HepG2 (cell line): ENCODE data around the gene ARTN. TPM values are rescaled to one million over a fixed set of nuclear protein-coding genes. Genes with fewer than 3 reads are reported as not detected.

Experiments
- CENPX ChIP-seq: sonication (generic); formaldehyde crosslinking; IDR thresholded peaks from 2 replicates; pipeline ENCODE4 v1.9.0; 2021; ENCODE audit warnings: mild to moderate bottlenecking, missing genetic modification reagents, moderate library complexity
- ETV6 ChIP-seq: sonication (generic); formaldehyde crosslinking; conservative IDR thresholded peaks from 2 replicates; pipeline ENCODE4 v1.4.0; 2020; ENCODE audit warnings: missing genetic modification reagents
- FOXA1 ChIP-seq, 2 experiments: fragments of 450-650 bp in 1 of 2; sonication (generic) in 1 of 2; formaldehyde crosslinking in 1 of 2; IDR thresholded peaks; 2 replicates each; pipeline versions ENCODE4 v1.4.0 to v1.6.1; 2016 to 2020; ENCODE audit warnings: missing genetic modification reagents in 1 of 2
- HOXA9 ChIP-seq: sonication (generic); formaldehyde crosslinking; IDR thresholded peaks from 2 replicates; pipeline ENCODE4 v1.8.1; 2022; ENCODE audit warnings: missing genetic modification reagents, mild to moderate bottlenecking, moderate library complexity, borderline replicate concordance
- KDM2A ChIP-seq: sonication (generic); formaldehyde crosslinking; IDR thresholded peaks from 2 replicates; pipeline ENCODE4 v1.4.0; 2020; ENCODE audit warnings: low read depth, missing genetic modification reagents, borderline replicate concordance
- MTA1 ChIP-seq: sonication (generic); formaldehyde crosslinking; IDR thresholded peaks from 2 replicates; pipeline ENCODE4 v1.4.0; 2020; ENCODE audit warnings: missing genetic modification reagents, mild to moderate bottlenecking, borderline replicate concordance
- MXI1 ChIP-seq: IDR thresholded peaks from 3 replicates; pipeline ENCODE4 v1.6.1; 2012; ENCODE audit warnings: low read depth, low read length, inconsistent platforms, borderline replicate concordance
- MYC ChIP-seq: sonication (generic); formaldehyde crosslinking; IDR thresholded peaks from 2 replicates; pipeline ENCODE4 v1.9.0; 2021; ENCODE audit warnings: missing genetic modification reagents, borderline replicate concordance
- RBM39 ChIP-seq: fragments of 200-400 bp; formaldehyde crosslinking; IDR thresholded peaks from one replicate; pipeline ENCODE4 v1.6.1; 2018; ENCODE audit warnings: antibody characterized with exemption, mild to moderate bottlenecking, low read depth, low read length; ENCODE audit not compliant: poor library complexity, severe bottlenecking
- SNAI1 ChIP-seq: sonication (generic); formaldehyde crosslinking; IDR thresholded peaks from 2 replicates; pipeline ENCODE4 v1.5.0; 2020; ENCODE audit warnings: mild to moderate bottlenecking, missing genetic modification reagents, borderline replicate concordance
- XBP1 ChIP-seq: sonication (generic); formaldehyde crosslinking; IDR thresholded peaks from 2 replicates; pipeline ENCODE4 v1.5.0; 2020; ENCODE audit warnings: missing genetic modification reagents
- ZFP62 ChIP-seq: sonication (generic); formaldehyde crosslinking; IDR thresholded peaks from 2 replicates; pipeline ENCODE4 v1.4.0; 2020; ENCODE audit warnings: missing genetic modification reagents
- ZNF12 ChIP-seq: sonication (generic); formaldehyde crosslinking; IDR thresholded peaks from 2 replicates; pipeline ENCODE4 v1.5.0; 2020; ENCODE audit warnings: missing genetic modification reagents
- ZNF468 ChIP-seq: sonication (generic); formaldehyde crosslinking; IDR thresholded peaks from 2 replicates; pipeline ENCODE4 v1.8.0; 2022; ENCODE audit warnings: mild to moderate bottlenecking, moderate library complexity, missing genetic modification reagents
- ZNF569 ChIP-seq: sonication (generic); formaldehyde crosslinking; IDR thresholded peaks from 2 replicates; pipeline ENCODE4 v1.5.0; 2020; ENCODE audit warnings: mild to moderate bottlenecking, missing genetic modification reagents, moderate library complexity, borderline replicate concordance
- ZNF766 ChIP-seq: sonication (generic); formaldehyde crosslinking; IDR thresholded peaks from 2 replicates; pipeline ENCODE4 v1.5.0; 2020; ENCODE audit warnings: missing genetic modification reagents, borderline replicate concordance
- polyA plus RNA-seq, 8 experiments: library from polyadenylated mRNA; depleted of rRNA in 3 of 8; stranded (reverse) in 7 of 8; unstranded in 1 of 8; fragments of >200 nt; fragmentation: Illumina TruSeq in 4 of 8; extraction: Trizol in 4 of 8; gene quantifications; 2 replicates each; pipeline versions ENCODE4 v1.2.1 to v1.2.3, GENCODE V29; 2011 to 2016; ENCODE audit warnings: low read depth in 4 of 8, missing spikeins in 1 of 8, mixed read lengths in 1 of 8; ENCODE audit not compliant: insufficient read depth in 1 of 8
- total RNA-seq, 5 experiments: library from RNA; depleted of rRNA; stranded (reverse); fragments of >200 nt; fragmentation: Illumina TruSeq; extraction: Trizol; gene quantifications; 2 replicates each; pipeline ENCODE4 v1.2.3, GENCODE V29; 2016; ENCODE audit warnings: low read depth in 1 of 5
- TF ChIP-seq, protein P1 (sequence below): sonication (generic); formaldehyde crosslinking; IDR thresholded peaks from 2 replicates; pipeline ENCODE4 v1.4.0; 2020; ENCODE audit warnings: missing genetic modification reagents
- TF ChIP-seq, protein P2 (sequence below): sonication (generic); formaldehyde crosslinking; IDR thresholded peaks from 2 replicates; pipeline ENCODE4 v1.8.0; 2022; ENCODE audit warnings: missing genetic modification reagents, low read depth, mild to moderate bottlenecking, borderline replicate concordance
- TF ChIP-seq, protein P3 (sequence below): sonication (generic); formaldehyde crosslinking; IDR thresholded peaks from 2 replicates; pipeline ENCODE4 v1.5.0; 2020; ENCODE audit warnings: mild to moderate bottlenecking, low read depth, missing genetic modification reagents, borderline replicate concordance
- TF ChIP-seq, protein P4 (sequence below): sonication (generic); formaldehyde crosslinking; IDR thresholded peaks from 2 replicates; pipeline ENCODE4 v1.8.1; 2023; ENCODE audit warnings: mild to moderate bottlenecking, missing genetic modification reagents, borderline replicate concordance
- TF ChIP-seq, protein P5 (sequence below): sonication (generic); formaldehyde crosslinking; IDR thresholded peaks from 2 replicates; pipeline ENCODE4 v1.5.0; 2020; ENCODE audit warnings: mild to moderate bottlenecking, missing genetic modification reagents
- TF ChIP-seq, protein P6 (sequence below): sonication (generic); formaldehyde crosslinking; IDR thresholded peaks from 2 replicates; pipeline ENCODE4 v1.5.1; 2020; ENCODE audit warnings: mild to moderate bottlenecking, moderate library complexity, missing genetic modification reagents

Gene ARTN
- total and polyA plus RNA-seq, 2 of the 13 experiments (the other 11 are each of a cell fraction or from before 2014, with no cell fraction given), result 0.11 to 0.62 TPM

DNA sequence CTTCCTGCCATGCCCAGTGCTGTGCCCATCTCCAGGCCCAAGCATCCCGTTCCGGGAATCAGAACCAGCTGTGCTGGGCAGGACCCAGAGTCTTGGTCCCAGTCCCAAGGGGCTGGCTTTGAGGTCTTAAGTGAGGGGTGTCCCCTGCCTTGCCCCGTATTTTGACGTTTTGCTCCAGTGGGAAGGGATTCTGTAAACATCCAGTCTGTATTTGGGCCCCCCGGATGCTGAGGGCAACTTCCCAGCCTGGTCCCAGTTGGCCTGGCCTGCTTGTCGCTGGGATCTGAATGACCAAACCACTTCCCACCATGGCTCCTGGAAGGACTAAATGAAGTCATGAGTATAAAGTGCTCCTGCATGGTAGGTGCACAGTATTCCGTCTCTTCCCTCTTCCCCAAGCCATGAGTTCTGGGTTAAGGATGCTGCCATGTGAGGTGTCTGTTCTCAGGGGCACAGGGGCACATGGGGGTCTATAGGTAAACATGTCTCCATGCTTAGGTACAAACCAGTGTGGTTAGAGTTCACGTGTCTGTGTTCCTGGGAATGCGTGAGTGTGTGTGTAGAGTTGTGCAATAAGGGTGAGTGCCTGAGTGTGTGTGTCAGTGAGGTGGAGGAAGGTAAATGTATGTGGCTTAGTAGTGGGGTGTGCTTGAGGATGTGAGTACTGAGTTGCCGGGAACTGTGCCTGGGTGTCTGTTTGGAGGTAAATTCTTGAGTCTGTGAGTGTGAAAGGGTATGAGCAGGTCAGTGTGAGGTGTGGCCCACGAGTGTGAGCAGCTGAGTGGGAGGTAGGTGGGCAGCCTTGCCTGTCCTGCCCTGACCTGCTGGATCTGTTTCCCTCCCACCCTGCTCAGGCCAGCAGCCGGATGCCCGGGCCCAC lies 46.9 kb downstream of the ARTN start (continued):
- TF ChIP-seq MTA1 (CRISPR knock-in tag), result 0 out of 2 replicates have a peak, but pooled peaks have one; percentile 6
- no peak for TF ChIP-seq ZFP62 (CRISPR knock-in tag)
- TF ChIP-seq, protein P1, sequence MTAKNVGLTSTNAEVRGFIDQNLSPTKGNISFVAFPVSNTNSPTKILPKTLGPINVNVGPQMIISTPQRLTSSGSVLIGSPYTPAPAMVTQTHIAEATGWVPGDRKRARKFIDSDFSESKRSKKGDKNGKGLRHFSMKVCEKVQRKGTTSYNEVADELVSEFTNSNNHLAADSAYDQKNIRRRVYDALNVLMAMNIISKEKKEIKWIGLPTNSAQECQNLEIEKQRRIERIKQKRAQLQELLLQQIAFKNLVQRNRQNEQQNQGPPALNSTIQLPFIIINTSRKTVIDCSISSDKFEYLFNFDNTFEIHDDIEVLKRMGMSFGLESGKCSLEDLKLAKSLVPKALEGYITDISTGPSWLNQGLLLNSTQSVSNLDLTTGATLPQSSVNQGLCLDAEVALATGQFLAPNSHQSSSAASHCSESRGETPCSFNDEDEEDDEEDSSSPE (CRISPR knock-in tag), result no peak
- no peak for TF ChIP-seq KDM2A (CRISPR knock-in tag)
- 0 out of 3 replicates have a peak, but pooled peaks have one; percentile 24 for TF ChIP-seq MXI1
- no peak for TF ChIP-seq SNAI1 (CRISPR knock-in tag)
- TF ChIP-seq ZNF468 (CRISPR knock-in tag), result no peak
- TF ChIP-seq, protein P2, sequence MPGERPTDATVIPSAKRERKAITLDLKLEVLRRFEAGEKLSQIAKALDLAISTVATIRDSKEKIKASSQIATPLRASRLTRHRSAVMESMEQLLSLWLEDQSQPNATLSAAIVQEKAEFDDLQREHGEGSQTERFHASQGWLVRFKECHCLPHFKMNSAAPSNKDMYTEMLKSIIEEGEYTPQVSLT, result no peak
- TF ChIP-seq, protein P3, sequence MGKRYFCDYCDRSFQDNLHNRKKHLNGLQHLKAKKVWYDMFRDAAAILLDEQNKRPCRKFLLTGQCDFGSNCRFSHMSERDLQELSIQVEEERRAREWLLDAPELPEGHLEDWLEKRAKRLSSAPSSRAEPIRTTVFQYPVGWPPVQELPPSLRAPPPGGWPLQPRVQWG (CRISPR knock-in tag), result no peak
- TF ChIP-seq, protein P4, sequence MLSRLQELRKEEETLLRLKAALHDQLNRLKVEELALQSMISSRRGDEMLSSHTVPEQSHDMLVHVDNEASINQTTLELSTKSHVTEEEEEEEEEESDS (CRISPR knock-in tag), result no peak
- no peak for TF ChIP-seq ZNF766
- no peak for TF ChIP-seq ZNF12 (CRISPR knock-in tag)
- no peak for TF ChIP-seq FOXA1 (IDR thresholded peaks at IDR 0.05)
- 0 out of 2 replicates have a peak, but pooled peaks have one; percentile 3 for TF ChIP-seq FOXA1 (CRISPR knock-in tag; IDR thresholded peaks at IDR 0.05)
- TF ChIP-seq XBP1 (CRISPR knock-in tag), result no peak
- TF ChIP-seq, protein P5, sequence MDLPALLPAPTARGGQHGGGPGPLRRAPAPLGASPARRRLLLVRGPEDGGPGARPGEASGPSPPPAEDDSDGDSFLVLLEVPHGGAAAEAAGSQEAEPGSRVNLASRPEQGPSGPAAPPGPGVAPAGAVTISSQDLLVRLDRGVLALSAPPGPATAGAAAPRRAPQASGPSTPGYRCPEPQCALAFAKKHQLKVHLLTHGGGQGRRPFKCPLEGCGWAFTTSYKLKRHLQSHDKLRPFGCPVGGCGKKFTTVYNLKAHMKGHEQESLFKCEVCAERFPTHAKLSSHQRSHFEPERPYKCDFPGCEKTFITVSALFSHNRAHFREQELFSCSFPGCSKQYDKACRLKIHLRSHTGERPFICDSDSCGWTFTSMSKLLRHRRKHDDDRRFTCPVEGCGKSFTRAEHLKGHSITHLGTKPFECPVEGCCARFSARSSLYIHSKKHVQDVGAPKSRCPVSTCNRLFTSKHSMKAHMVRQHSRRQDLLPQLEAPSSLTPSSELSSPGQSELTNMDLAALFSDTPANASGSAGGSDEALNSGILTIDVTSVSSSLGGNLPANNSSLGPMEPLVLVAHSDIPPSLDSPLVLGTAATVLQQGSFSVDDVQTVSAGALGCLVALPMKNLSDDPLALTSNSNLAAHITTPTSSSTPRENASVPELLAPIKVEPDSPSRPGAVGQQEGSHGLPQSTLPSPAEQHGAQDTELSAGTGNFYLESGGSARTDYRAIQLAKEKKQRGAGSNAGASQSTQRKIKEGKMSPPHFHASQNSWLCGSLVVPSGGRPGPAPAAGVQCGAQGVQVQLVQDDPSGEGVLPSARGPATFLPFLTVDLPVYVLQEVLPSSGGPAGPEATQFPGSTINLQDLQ, result no peak
- no peak for TF ChIP-seq HOXA9
- no peak for TF ChIP-seq ZNF569 (CRISPR knock-in tag)
- TF ChIP-seq CENPX (CRISPR knock-in tag), result no peak
- no peak for TF ChIP-seq ETV6
- no peak for TF ChIP-seq MYC (CRISPR knock-in tag)
- TF ChIP-seq, protein P6, sequence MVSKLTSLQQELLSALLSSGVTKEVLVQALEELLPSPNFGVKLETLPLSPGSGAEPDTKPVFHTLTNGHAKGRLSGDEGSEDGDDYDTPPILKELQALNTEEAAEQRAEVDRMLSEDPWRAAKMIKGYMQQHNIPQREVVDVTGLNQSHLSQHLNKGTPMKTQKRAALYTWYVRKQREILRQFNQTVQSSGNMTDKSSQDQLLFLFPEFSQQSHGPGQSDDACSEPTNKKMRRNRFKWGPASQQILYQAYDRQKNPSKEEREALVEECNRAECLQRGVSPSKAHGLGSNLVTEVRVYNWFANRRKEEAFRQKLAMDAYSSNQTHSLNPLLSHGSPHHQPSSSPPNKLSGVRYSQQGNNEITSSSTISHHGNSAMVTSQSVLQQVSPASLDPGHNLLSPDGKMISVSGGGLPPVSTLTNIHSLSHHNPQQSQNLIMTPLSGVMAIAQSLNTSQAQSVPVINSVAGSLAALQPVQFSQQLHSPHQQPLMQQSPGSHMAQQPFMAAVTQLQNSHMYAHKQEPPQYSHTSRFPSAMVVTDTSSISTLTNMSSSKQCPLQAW (CRISPR knock-in tag), result no peak
- TF ChIP-seq RBM39, result no peak
